Measurements from ENCODE around the gene GAL3ST3.
A peak's percentile ranks its signal among the peaks of the same experiment; 100 is the strongest.

Gene GAL3ST3

DNA sequence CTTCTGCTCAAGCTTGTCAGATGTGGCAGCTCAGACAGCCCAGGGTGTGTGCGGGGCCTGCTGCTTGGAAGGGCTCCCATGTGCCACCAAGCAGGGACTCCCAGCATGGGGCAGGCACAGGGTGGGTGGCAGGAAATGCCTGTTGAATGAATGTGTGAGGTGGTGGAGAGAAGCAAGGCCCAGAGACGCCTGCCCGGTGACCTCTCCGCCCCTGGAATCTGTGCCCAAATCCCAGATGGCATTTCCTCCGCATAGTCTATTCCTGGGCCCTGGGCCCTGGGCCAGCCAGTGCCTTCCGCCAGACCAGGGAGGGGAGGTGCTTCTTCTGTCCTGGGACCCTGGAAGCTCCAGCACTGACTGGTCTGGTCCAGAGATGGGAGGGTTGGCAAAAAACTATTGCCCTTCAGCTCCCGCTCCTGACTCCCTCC is 33.5 kb downstream of the GAL3ST3 start:
- TF ChIP-seq, protein P1, sequence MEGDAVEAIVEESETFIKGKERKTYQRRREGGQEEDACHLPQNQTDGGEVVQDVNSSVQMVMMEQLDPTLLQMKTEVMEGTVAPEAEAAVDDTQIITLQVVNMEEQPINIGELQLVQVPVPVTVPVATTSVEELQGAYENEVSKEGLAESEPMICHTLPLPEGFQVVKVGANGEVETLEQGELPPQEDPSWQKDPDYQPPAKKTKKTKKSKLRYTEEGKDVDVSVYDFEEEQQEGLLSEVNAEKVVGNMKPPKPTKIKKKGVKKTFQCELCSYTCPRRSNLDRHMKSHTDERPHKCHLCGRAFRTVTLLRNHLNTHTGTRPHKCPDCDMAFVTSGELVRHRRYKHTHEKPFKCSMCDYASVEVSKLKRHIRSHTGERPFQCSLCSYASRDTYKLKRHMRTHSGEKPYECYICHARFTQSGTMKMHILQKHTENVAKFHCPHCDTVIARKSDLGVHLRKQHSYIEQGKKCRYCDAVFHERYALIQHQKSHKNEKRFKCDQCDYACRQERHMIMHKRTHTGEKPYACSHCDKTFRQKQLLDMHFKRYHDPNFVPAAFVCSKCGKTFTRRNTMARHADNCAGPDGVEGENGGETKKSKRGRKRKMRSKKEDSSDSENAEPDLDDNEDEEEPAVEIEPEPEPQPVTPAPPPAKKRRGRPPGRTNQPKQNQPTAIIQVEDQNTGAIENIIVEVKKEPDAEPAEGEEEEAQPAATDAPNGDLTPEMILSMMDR (IDR thresholded peaks at IDR 0.05; ENCODE audit: low read depth, low read length), result no peak
- TF ChIP-seq POLR2A (IDR thresholded peaks at IDR 0.05; ENCODE audit: extremely low read depth, insufficient read length) (no peak), MYC (IDR thresholded peaks at IDR 0.05; ENCODE audit: low read depth, low read length) (no peak)
- TF ChIP-seq, protein P2, sequence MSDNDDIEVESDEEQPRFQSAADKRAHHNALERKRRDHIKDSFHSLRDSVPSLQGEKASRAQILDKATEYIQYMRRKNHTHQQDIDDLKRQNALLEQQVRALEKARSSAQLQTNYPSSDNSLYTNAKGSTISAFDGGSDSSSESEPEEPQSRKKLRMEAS (IDR thresholded peaks at IDR 0.05; ENCODE audit: low read depth, low read length), result no peak
- H3K4me3 ChIP-seq (ENCODE audit: low read depth, low read length), result no peak overlapping the region
- no peak for DNase-seq (ENCODE audit: low read depth)

DNA sequence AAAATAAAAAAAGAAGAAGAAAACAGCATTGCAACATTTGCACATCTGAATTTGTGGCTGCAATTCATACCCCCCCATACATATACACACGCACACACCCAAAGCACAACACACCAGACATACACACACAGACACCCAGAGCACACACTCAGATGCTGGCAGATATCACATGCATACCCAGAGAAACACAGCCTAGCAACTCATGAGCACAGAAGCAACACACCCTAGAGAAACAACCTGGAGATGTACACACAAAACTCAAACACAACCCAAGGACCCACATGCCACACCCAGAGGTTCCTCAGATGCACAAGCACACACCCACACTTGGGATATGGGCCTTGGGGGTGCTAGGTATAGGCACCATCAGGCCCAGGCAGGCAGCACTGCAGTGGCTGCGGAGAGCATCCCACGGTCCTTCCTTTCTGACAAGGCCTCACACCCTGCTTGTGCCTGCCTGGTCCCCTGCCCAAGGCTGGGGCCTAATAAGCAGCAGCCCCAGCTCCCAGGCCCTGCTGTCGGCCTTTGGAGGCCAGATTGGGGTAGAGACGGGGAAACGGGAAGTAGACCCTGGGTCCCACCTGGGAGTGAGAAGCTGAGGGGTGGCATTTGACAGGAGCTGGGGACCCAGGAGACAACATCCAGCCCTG is 34.0 kb downstream of the GAL3ST3 start:
- H3K4me3 ChIP-seq (ENCODE audit: low read depth, low read length), result no peak overlapping the region
- no peak for DNase-seq (ENCODE audit: low read depth)

DNA sequence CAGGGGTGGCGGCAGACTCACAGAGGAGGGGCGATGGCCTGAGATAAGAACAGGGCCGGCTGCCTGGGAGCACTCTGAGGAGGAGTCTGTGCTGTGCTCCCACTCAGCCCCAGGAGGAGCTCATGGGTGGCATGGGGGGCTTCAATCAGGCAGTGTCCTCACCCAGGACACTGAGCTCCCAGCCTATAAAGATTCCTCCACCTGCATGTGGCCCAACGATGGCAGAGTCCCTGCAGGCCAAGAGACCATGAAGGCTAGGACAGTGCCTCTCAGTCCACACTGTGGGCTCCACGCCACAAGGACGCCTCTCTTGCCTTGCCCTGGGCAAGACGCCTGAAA is 35.2 kb downstream of the GAL3ST3 start:
- TF ChIP-seq POLR2A (IDR thresholded peaks at IDR 0.05; ENCODE audit: extremely low read depth, insufficient read length) (no peak), MYC (IDR thresholded peaks at IDR 0.05; ENCODE audit: low read depth, low read length) (no peak)
- TF ChIP-seq, protein P1 (IDR thresholded peaks at IDR 0.05; ENCODE audit: low read depth, low read length), result no peak
- TF ChIP-seq, protein P2 (IDR thresholded peaks at IDR 0.05; ENCODE audit: low read depth, low read length), result no peak
- no peak overlapping the region for H3K4me3 ChIP-seq (ENCODE audit: low read depth, low read length)
- no peak for DNase-seq (ENCODE audit: low read depth)

More for the DNA sequence above, 34.0 kb downstream of the GAL3ST3 start:
- TF ChIP-seq, protein P2 (IDR thresholded peaks at IDR 0.05; ENCODE audit: low read depth, low read length), result no peak
- TF ChIP-seq, protein P1 (IDR thresholded peaks at IDR 0.05; ENCODE audit: low read depth, low read length), result no peak
- TF ChIP-seq MYC (IDR thresholded peaks at IDR 0.05; ENCODE audit: low read depth, low read length) (no peak), POLR2A (IDR thresholded peaks at IDR 0.05; ENCODE audit: extremely low read depth, insufficient read length) (no peak)

DNA sequence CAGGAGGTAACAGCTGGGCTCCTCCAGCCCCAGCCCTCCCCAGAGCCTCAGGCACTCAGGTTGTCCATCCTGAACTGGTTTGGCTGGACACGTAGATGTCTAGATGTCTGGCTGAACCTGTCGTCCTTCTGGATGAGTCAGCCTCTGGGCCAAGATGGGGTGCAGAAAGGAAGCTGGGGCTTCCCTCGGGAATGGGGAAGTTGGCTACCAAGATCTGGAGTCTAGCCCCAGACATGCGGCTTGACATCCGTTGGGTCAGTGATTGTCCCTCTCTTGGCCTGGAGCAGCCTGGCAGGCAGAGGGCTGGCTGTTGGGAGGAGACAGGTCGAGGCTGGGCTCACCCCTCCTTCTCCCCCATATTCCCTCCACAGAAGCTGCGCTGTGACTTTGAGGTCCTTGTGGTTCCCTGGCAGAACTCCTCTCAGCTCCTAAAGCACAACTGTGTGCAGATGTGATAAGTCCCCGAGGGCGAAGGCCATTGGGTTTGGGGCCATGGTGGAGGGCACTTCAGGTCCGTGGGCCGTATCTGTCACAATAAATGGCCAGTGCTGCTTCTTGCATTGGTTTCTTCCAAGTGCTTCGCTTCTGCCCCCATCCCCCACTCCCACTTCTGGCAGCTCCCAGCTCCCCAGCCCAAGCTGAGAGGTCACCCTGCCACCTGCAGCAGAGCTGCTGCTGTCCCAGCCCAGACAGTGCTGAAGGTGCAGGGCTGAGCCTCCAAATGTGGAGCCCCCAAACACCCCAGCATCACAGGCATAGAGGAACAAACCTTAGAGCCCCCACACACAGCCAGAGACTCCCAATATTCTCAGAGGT is 35.8 kb downstream of the GAL3ST3 start:
- TF ChIP-seq, protein P2 (IDR thresholded peaks at IDR 0.05; ENCODE audit: low read depth, low read length), result no peak
- TF ChIP-seq, protein P1 (IDR thresholded peaks at IDR 0.05; ENCODE audit: low read depth, low read length), result no peak
- TF ChIP-seq POLR2A (IDR thresholded peaks at IDR 0.05; ENCODE audit: extremely low read depth, insufficient read length) (no peak), MYC (IDR thresholded peaks at IDR 0.05; ENCODE audit: low read depth, low read length) (no peak)
- H3K4me3 ChIP-seq (ENCODE audit: low read depth, low read length), result no peak overlapping the region
- DNase-seq (ENCODE audit: low read depth), result peak; percentile 66

DNA sequence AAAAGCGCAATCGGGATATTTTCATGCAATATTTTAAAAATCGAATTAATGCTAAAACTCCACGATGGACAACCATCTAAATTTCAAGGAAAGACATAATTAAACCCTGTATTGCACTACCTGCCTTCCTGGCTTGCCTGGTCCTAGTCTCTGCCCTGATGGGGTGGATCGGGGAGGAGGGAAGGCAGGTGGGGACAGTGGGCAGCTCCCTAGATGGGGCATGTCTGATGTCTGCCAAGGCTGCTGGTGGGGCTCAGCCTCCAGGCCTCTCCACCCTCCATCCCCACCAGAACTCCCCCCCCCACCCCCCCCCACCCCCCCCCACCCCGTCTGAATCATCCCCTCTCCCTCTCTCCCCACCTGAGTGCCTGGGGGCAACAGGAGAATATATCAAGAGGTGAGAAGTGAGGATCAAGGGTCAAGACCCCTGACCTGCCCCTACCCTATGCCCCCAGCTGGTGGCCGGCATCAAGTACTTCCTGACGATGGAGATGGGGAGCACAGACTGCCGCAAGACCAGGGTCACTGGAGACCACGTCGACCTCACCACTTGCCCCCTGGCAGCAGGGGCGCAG is 36.5 kb downstream of the GAL3ST3 start:
- TF ChIP-seq, protein P1 (IDR thresholded peaks at IDR 0.05; ENCODE audit: low read depth, low read length), result no peak
- TF ChIP-seq, protein P2 (IDR thresholded peaks at IDR 0.05; ENCODE audit: low read depth, low read length), result no peak
- no peak for TF ChIP-seq POLR2A (IDR thresholded peaks at IDR 0.05; ENCODE audit: extremely low read depth, insufficient read length)
- TF ChIP-seq MYC (IDR thresholded peaks at IDR 0.05; ENCODE audit: low read depth, low read length), result no peak
- no peak overlapping the region for H3K4me3 ChIP-seq (ENCODE audit: low read depth, low read length)
- DNase-seq (ENCODE audit: low read depth), result no peak

All from NB4 (cell line).